NCI-H2227 (cell line): ENCODE measurements around the gene KISS1.
"Not testable (repeated sequence)": the region's sequence is repeated elsewhere in the genome, so short reads cannot be mapped to it uniquely, and the experiment has no call there.

ENCODE experiments used
- DNase-seq: peaks from one replicate; lab custom pipeline; 2025; ENCODE audit not compliant: unreplicated experiment; lab: John Stamatoyannopoulos, UW

The KISS1 gene

GRCh38 chr1:204196068-204196795, at the start of gene KISS1:
KISS1 (minus strand) TSS chr1:204196491; CDS start chr1:204192876, 3,615 bp downstream.
- no peak for DNase-seq

- no peak for DNase-seq
Observed at GRCh38 chr1:204242920-204243319, 46.6 kb upstream of the KISS1 start.

GRCh38 chr1:204241914-204242313, 45.6 kb upstream of the KISS1 start:
- DNase-seq, result no peak

GRCh38 chr1:204241050-204241449, 44.8 kb upstream of the KISS1 start:
- DNase-seq, result no peak

- no peak for DNase-seq
Observed at GRCh38 chr1:204240233-204240632, 43.9 kb upstream of the KISS1 start.

- not testable (repeated sequence) for DNase-seq
Observed at GRCh38 chr1:204239401-204239800, 43.1 kb upstream of the KISS1 start.

GRCh38 chr1:204238520-204238919, 42.2 kb upstream of the KISS1 start:
- not testable (repeated sequence) for DNase-seq

GRCh38 chr1:204237515-204237914, 41.2 kb upstream of the KISS1 start:
- not testable (repeated sequence) for DNase-seq

GRCh38 chr1:204232526-204232925, 36.2 kb upstream of the KISS1 start:
- no peak for DNase-seq

- no peak for DNase-seq
Observed at GRCh38 chr1:204230211-204230610, 33.9 kb upstream of the KISS1 start.

GRCh38 chr1:204228896-204229295, 32.6 kb upstream of the KISS1 start:
- DNase-seq, result no peak

GRCh38 chr1:204227996-204228785, 31.9 kb upstream of the KISS1 start:
- DNase-seq, result no peak

- no peak for DNase-seq
Observed at GRCh38 chr1:204227351-204227750, 31.1 kb upstream of the KISS1 start.

GRCh38 chr1:204225841-204226735, 29.8 kb upstream of the KISS1 start:
- no peak for DNase-seq

GRCh38 chr1:204224655-204225054, 28.4 kb upstream of the KISS1 start:
- no peak for DNase-seq

GRCh38 chr1:204223129-204223860, 27.0 kb upstream of the KISS1 start:
- no peak for DNase-seq

GRCh38 chr1:204222764-204223055, 26.4 kb upstream of the KISS1 start:
- no peak for DNase-seq

- DNase-seq, result no peak
Observed at GRCh38 chr1:204222006-204222763, 25.9 kb upstream of the KISS1 start.

GRCh38 chr1:204221271-204221670, 25.0 kb upstream of the KISS1 start:
- DNase-seq, result no peak

- DNase-seq, result no peak
Observed at GRCh38 chr1:204219971-204220616, 23.8 kb upstream of the KISS1 start.
